CD8-positive, alpha-beta memory T cell (primary cell): ENCODE data around the gene ZDHHC14. TPM values are rescaled to one million over a fixed set of nuclear protein-coding genes. Genes with fewer than 3 reads are reported as not detected.

Experiments used
- CTCF ChIA-PET: fragments of 350-600 bp; sonication (Branson Sonifier 250); formaldehyde crosslinking; loops from one replicate; lab custom pipeline; 2021; ENCODE audit warnings: antibody characterized with exemption; lab: Charles Lee
- POLR2A ChIA-PET: fragments of 350-600 bp; sonication (Branson Sonifier 250); formaldehyde crosslinking; loops from one replicate; lab custom pipeline; 2021; ENCODE audit warnings: antibody characterized with exemption; lab: Charles Lee
- DNase-seq, 5 donors: peaks; one replicate each; pipeline versions ENCODE4 v3.0.0 to v3.0.0-alpha.2; 2020 to 2022; ENCODE audit warnings: mixed read lengths in 1 of 5
- H3K27ac ChIP-seq: one replicate; pipeline ENCODE4 v1.7.0; 2013; ENCODE audit warnings: low read depth, mild to moderate bottlenecking, low read length, moderate library complexity
- H3K27me3 ChIP-seq: 2 replicates; pipeline ENCODE4 v1.7.0; 2013; ENCODE audit warnings: low read length, mild to moderate bottlenecking; ENCODE audit not compliant: insufficient read depth, poor library complexity, severe bottlenecking
- H3K36me3 ChIP-seq: 2 replicates; pipeline ENCODE4 v1.7.0; 2013; ENCODE audit warnings: mild to moderate bottlenecking, low read length, moderate library complexity; ENCODE audit not compliant: insufficient read depth
- H3K4me1 ChIP-seq: 2 replicates; pipeline ENCODE4 v1.7.0; 2013; ENCODE audit warnings: mild to moderate bottlenecking, low read length, moderate library complexity; ENCODE audit not compliant: insufficient read depth
- H3K4me3 ChIP-seq: 2 replicates; pipeline ENCODE4 v1.7.0; 2013; ENCODE audit warnings: mild to moderate bottlenecking, low read length
- H3K9me3 ChIP-seq: 2 replicates; pipeline ENCODE4 v1.7.0; 2013; ENCODE audit warnings: mild to moderate bottlenecking, low read length
- H3K27ac Mint-ChIP-seq, 8 donors: one replicate each; pipeline ENCODE4 v1.8.0; 2020 to 2021; ENCODE audit warnings: mixed read lengths in 8 of 8, mild to moderate bottlenecking in 6 of 8, inconsistent platforms in 3 of 8, moderate library complexity in 3 of 8
- H3K27me3 Mint-ChIP-seq, 2 donors: one replicate each; pipeline ENCODE4 v1.8.0; 2020 to 2021; ENCODE audit warnings: mixed read lengths in 2 of 2, mild to moderate bottlenecking in 1 of 2, moderate library complexity in 1 of 2
- H3K36me3 Mint-ChIP-seq, 3 donors: one replicate each; pipeline ENCODE4 v1.8.0; 2020 to 2021; ENCODE audit warnings: mixed read lengths in 3 of 3, inconsistent platforms in 1 of 3, mild to moderate bottlenecking in 1 of 3
- H3K4me1 Mint-ChIP-seq, 3 donors: one replicate each; pipeline ENCODE4 v1.8.0; 2020 to 2021; ENCODE audit warnings: mixed read lengths in 3 of 3, inconsistent platforms in 1 of 3, mild to moderate bottlenecking in 1 of 3
- H3K4me3 Mint-ChIP-seq, 7 donors: one replicate each; pipeline ENCODE4 v1.8.0; 2020 to 2021; ENCODE audit warnings: mixed read lengths in 7 of 7, mild to moderate bottlenecking in 6 of 7, moderate library complexity in 4 of 7, inconsistent platforms in 2 of 7
- H3K9me3 Mint-ChIP-seq, 5 donors: one replicate each; pipeline ENCODE4 v1.8.0; 2020 to 2022; ENCODE audit warnings: mixed read lengths in 5 of 5, mild to moderate bottlenecking in 3 of 5, moderate library complexity in 2 of 5, inconsistent platforms in 1 of 5
- polyA plus RNA-seq: library from polyadenylated mRNA; unstranded; fragments of 300-500 nt; fragmentation: Illumina TruSeq; gene quantifications from one replicate; pipeline ENCODE4 v1.2.3, GENCODE V29; 2021
- total RNA-seq, 2 experiments: library from RNA; stranded (reverse); gene quantifications; one replicate each; pipeline ENCODE4 v1.2.3, GENCODE V29; 2021

ZDHHC14 gene
- total and polyA plus RNA-seq, 3 experiments from 2014 or later = 4.2 to 8.1 (median 6.3) TPM

- Histone ChIP-seq H3K4me1 (no peaks in the 10 kb centered on the region), H3K36me3 (no peaks in the 10 kb centered on the region), H3K9me3 (no peaks in the 10 kb centered on the region), H3K27me3 (no peaks in the 10 kb centered on the region), H3K4me3 (no peak overlapping the region), H3K27ac (no peak overlapping the region)
- no peak for DNase-seq
- Mint-ChIP-seq H3K4me3 (no peak overlapping the region), H3K27me3 (peaks cover 20 to 60% of the 10 kb centered on the region in 2 donors), H3K27ac (no peak overlapping the region), H3K36me3 (no peaks in the 10 kb centered on the region), H3K9me3 (peaks cover 0 to 2% (median 0%) of the 10 kb centered on the region in 5 donors), H3K4me1 (no peaks in the 10 kb centered on the region)
- POLR2A ChIA-PET = no interaction called here
- CTCF ChIA-PET = interaction anchor here (1.6 kb wide), 1 partner anchor 16 kb away, joined by 3 read pairs; no protein-coding TSS in a partner anchor
These were observed 41.6 kb upstream of the ZDHHC14 start for GRCh38 chr6:157339432-157339831.

- H3K36me3 ChIP-seq = no peaks in the 10 kb centered on the region
- H3K27ac Mint-ChIP-seq = peak overlapping the region in 1 of 8 donors; percentile 6
- H3K27ac ChIP-seq = no peak overlapping the region
- peaks cover 3% of the 10 kb centered on the region for H3K27me3 ChIP-seq
- H3K9me3 ChIP-seq = no peaks in the 10 kb centered on the region
- ChIA-PET POLR2A (no interaction called here), CTCF (no interaction called here)
- no peak for DNase-seq
- no peaks in the 10 kb centered on the region for H3K4me1 Mint-ChIP-seq
- H3K9me3 Mint-ChIP-seq = peaks cover 0 to 2% (median 0%) of the 10 kb centered on the region in 5 donors
- H3K4me3 ChIP-seq = no peak overlapping the region
- H3K4me3 Mint-ChIP-seq = no peak overlapping the region
- H3K27me3 Mint-ChIP-seq = peaks cover 16 to 54% of the 10 kb centered on the region in 2 donors
- H3K4me1 ChIP-seq = no peaks in the 10 kb centered on the region
- H3K36me3 Mint-ChIP-seq = no peaks in the 10 kb centered on the region
These were observed 37.3 kb upstream of the ZDHHC14 start for GRCh38 chr6:157343732-157344131.

- Histone ChIP-seq H3K36me3 (no peaks in the 10 kb centered on the region), H3K4me1 (no peaks in the 10 kb centered on the region), H3K4me3 (no peak overlapping the region), H3K27me3 (peaks cover 3% of the 10 kb centered on the region), H3K27ac (no peak overlapping the region), H3K9me3 (no peaks in the 10 kb centered on the region)
- H3K9me3 Mint-ChIP-seq = peaks cover 0 to 2% (median 0%) of the 10 kb centered on the region in 5 donors
- H3K27me3 Mint-ChIP-seq = peaks cover 19 to 32% of the 10 kb centered on the region in 2 donors
- CTCF ChIA-PET = no interaction called here
- H3K4me1 Mint-ChIP-seq = no peaks in the 10 kb centered on the region
- H3K36me3 Mint-ChIP-seq = no peaks in the 10 kb centered on the region
- POLR2A ChIA-PET = no interaction called here
- no peak for DNase-seq
- no peak overlapping the region for H3K27ac Mint-ChIP-seq
- H3K4me3 Mint-ChIP-seq = no peak overlapping the region
These were observed 34.6 kb upstream of the ZDHHC14 start for GRCh38 chr6:157346373-157346772.

- Histone ChIP-seq H3K36me3 (no peaks in the 10 kb centered on the region), H3K27me3 (no peaks in the 10 kb centered on the region), H3K4me1 (no peaks in the 10 kb centered on the region), H3K4me3 (no peak overlapping the region), H3K27ac (no peak overlapping the region), H3K9me3 (no peaks in the 10 kb centered on the region)
- H3K27me3 Mint-ChIP-seq = peaks cover 28 to 33% of the 10 kb centered on the region in 2 donors
- no peaks in the 10 kb centered on the region for H3K4me1 Mint-ChIP-seq
- no peak for DNase-seq
- no peaks in the 10 kb centered on the region for H3K9me3 Mint-ChIP-seq
- ChIA-PET CTCF (no interaction called here), POLR2A (interaction anchor here (0.7 kb wide), 1 partner anchor 1461 kb away, joined by 3 read pairs; the partner anchor contains the start of gene EZR)
- H3K36me3 Mint-ChIP-seq = no peaks in the 10 kb centered on the region
- H3K4me3 Mint-ChIP-seq = no peak overlapping the region
- peak overlapping the region in 1 of 8 donors; percentile 42 for H3K27ac Mint-ChIP-seq
These were observed 22.7 kb upstream of the ZDHHC14 start for GRCh38 chr6:157358287-157358686.

- Mint-ChIP-seq H3K9me3 (no peaks in the 10 kb centered on the region), H3K4me3 (no peak overlapping the region), H3K27me3 (peaks cover 31 to 48% of the 10 kb centered on the region in 2 donors), H3K36me3 (no peaks in the 10 kb centered on the region), H3K4me1 (no peaks in the 10 kb centered on the region), H3K27ac (no peak overlapping the region)
- H3K4me3 ChIP-seq = no peak overlapping the region
- H3K4me1 ChIP-seq = no peaks in the 10 kb centered on the region
- no peaks in the 10 kb centered on the region for H3K9me3 ChIP-seq
- H3K27ac ChIP-seq = no peak overlapping the region
- ChIA-PET POLR2A (no interaction called here), CTCF (no interaction called here)
- H3K36me3 ChIP-seq = no peaks in the 10 kb centered on the region
- no peak for DNase-seq
- H3K27me3 ChIP-seq = no peaks in the 10 kb centered on the region
These were observed 19.1 kb upstream of the ZDHHC14 start for GRCh38 chr6:157361886-157362285.

- Mint-ChIP-seq H3K36me3 (no peaks in the 10 kb centered on the region), H3K27ac (no peak overlapping the region), H3K9me3 (no peaks in the 10 kb centered on the region), H3K4me3 (no peak overlapping the region), H3K4me1 (peaks cover 4 to 15% (median 13%) of the 10 kb centered on the region in 3 donors), H3K27me3 (peaks cover 24 to 47% of the 10 kb centered on the region in 2 donors)
- DNase-seq = no peak
- CTCF ChIA-PET = no interaction called here
- no peaks in the 10 kb centered on the region for H3K9me3 ChIP-seq
- no peak overlapping the region for H3K27ac ChIP-seq
- no peak overlapping the region for H3K4me3 ChIP-seq
- no peaks in the 10 kb centered on the region for H3K36me3 ChIP-seq
- H3K27me3 ChIP-seq = no peaks in the 10 kb centered on the region
- POLR2A ChIA-PET = no interaction called here
- H3K4me1 ChIP-seq = peaks cover 11% of the 10 kb centered on the region
These were observed 16.3 kb upstream of the ZDHHC14 start for GRCh38 chr6:157364705-157365104.

- Histone ChIP-seq H3K4me3 (no peak overlapping the region), H3K36me3 (no peaks in the 10 kb centered on the region), H3K4me1 (peaks cover 16% of the 10 kb centered on the region), H3K9me3 (no peaks in the 10 kb centered on the region), H3K27ac (no peak overlapping the region), H3K27me3 (no peaks in the 10 kb centered on the region)
- H3K9me3 Mint-ChIP-seq = no peaks in the 10 kb centered on the region
- H3K27ac Mint-ChIP-seq = no peak overlapping the region
- H3K4me1 Mint-ChIP-seq = peaks cover 8 to 20% (median 18%) of the 10 kb centered on the region in 3 donors
- no peak for DNase-seq
- peaks cover 17 to 39% of the 10 kb centered on the region in 2 donors for H3K27me3 Mint-ChIP-seq
- H3K4me3 Mint-ChIP-seq = no peak overlapping the region
- H3K36me3 Mint-ChIP-seq = no peaks in the 10 kb centered on the region
- POLR2A ChIA-PET = interaction anchor here (1.2 kb wide), 1 partner anchor 13 kb away, joined by 3 read pairs; no protein-coding TSS in a partner anchor
- CTCF ChIA-PET = no interaction called here
These were observed 14.3 kb upstream of the ZDHHC14 start for GRCh38 chr6:157366648-157367047.

GRCh38 chr6:157368359-157369049, 12.5 kb upstream of the ZDHHC14 start:
- Histone ChIP-seq H3K4me3 (no peak overlapping the region), H3K9me3 (no peaks in the 10 kb centered on the region), H3K27ac (no peak overlapping the region), H3K36me3 (no peaks in the 10 kb centered on the region), H3K4me1 (peaks cover 16% of the 10 kb centered on the region), H3K27me3 (no peaks in the 10 kb centered on the region)
- H3K36me3 Mint-ChIP-seq = no peaks in the 10 kb centered on the region
- peaks cover 8 to 20% (median 18%) of the 10 kb centered on the region in 3 donors for H3K4me1 Mint-ChIP-seq
- ChIA-PET CTCF (interaction anchor here (1.1 kb wide), 1 partner anchor 31 kb away, joined by 3 read pairs; no protein-coding TSS in a partner anchor), POLR2A (no interaction called here)
- H3K27me3 Mint-ChIP-seq = peaks cover 14 to 32% of the 10 kb centered on the region in 2 donors
- DNase-seq = no peak
- no peaks in the 10 kb centered on the region for H3K9me3 Mint-ChIP-seq
- no peak overlapping the region for H3K27ac Mint-ChIP-seq
- H3K4me3 Mint-ChIP-seq = no peak overlapping the region
